ENCODE results near the gene ROBO1. TPM values are rescaled to one million over a fixed set of nuclear protein-coding genes. Genes with fewer than 3 reads are reported as not detected.

Gene ROBO1
- total and polyA plus RNA-seq, 2 of the 13 experiments (the other 11 are each of a cell fraction or from before 2014, with no cell fraction given), result 52.2 to 71.0 TPM

GRCh38 chr3:78927759-78928158 is 840.0 kb downstream of the ROBO1 start:
- BruUV-seq (replicated peaks), result no TSS peak
- Histone ChIP-seq H3K36me3 (replicated peaks in 1 of 2; ENCODE audit: control insufficient read depth in 1 of 2, insufficient read depth in 2 of 2, low read length in 2 of 2) (peaks cover 0 to 3% of the 10 kb centered on the region in 2 experiments; a peak in 1 of 5 replicates), H3K79me2 (ENCODE audit: insufficient read depth, low read length) (peaks cover 59% of the 10 kb centered on the region), H3K4me1 (ENCODE audit: insufficient read depth, low read length) (no peaks in the 10 kb centered on the region), H2AFZ (ENCODE audit: low read length) (no peak overlapping the region), H3K4me3 (replicated peaks in 1 of 3; ENCODE audit: insufficient read depth in 1 of 3, low read depth in 2 of 3, low read length in 3 of 3) (no peak overlapping the region), H3K9me3 (ENCODE audit: low read length) (no peaks in the 10 kb centered on the region), H3K27me3 (ENCODE audit: control insufficient read depth in 1 of 2, insufficient read depth in 2 of 2, low read length in 2 of 2) (no peaks in the 10 kb centered on the region), H3K27ac (ENCODE audit: extremely low read length, insufficient read depth, low read length) (no peak overlapping the region), H3K9ac (ENCODE audit: insufficient read depth, low read depth, low read length) (no peak overlapping the region), H3K4me2 (ENCODE audit: low read depth, low read length) (no peak overlapping the region), H4K20me1 (ENCODE audit: insufficient read depth, low read length) (no peaks in the 10 kb centered on the region)
- in situ Hi-C loops (cut with HindIII; ENCODE audit: extremely low pct_ligation_motif_present, low pct_unique_long_range_greater_than_20kb) (no loop called here), intact Hi-C loops (cut with micrococcal nuclease; ENCODE audit: unreplicated experiment) (no loop called here)
- ChIA-PET POLR2A (no interaction called here), CTCF (ENCODE audit: low intra/inter-chr PET ratio, low total read pairs) (no interaction called here)
- FAIRE-seq (no peak), DNase-seq (ENCODE audit: low spot score) (no peak), ATAC-seq (no peak)
- WGBS (ENCODE audit: low lambda C conversion rate), result 100% methylated on average over 1 of the region's 1 CpG
- TF ChIP-seq PITX1 (CRISPR knock-in tag; IDR thresholded peaks at IDR 0.05) (no peak), TRIM22 (IDR thresholded peaks at IDR 0.05) (no peak), ZNF160 (CRISPR knock-in tag; IDR thresholded peaks at IDR 0.05) (no peak), ZNF12 (CRISPR knock-in tag; IDR thresholded peaks at IDR 0.05) (peak; percentile 96)

DNA sequence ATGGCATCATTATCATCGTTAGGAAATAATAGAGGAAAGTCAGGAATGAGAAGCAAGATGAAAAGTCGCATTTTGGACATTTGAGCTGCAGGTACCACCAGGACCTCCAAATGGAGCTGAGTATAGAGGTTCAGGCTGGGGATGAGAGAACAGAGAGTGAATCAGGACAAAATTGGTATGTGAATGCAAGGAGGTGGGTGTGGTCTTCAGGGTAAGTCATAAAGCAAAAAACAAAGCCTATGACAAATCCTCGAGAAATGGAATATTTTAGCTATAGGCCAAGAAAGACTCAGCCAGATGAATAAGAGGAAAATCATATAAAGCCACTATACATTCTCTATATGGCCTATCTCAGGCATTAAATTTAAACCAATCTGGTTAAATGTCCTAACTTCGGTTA is 841.3 kb downstream of the ROBO1 start:
- BruUV-seq (replicated peaks), result no TSS peak
- 96% methylated on average over 4 of the region's 4 CpGs for WGBS (ENCODE audit: low lambda C conversion rate)
- Histone ChIP-seq H2AFZ (ENCODE audit: low read length) (no peak overlapping the region), H3K36me3 (replicated peaks in 1 of 2; ENCODE audit: control insufficient read depth in 1 of 2, insufficient read depth in 2 of 2, low read length in 2 of 2) (no peaks in the 10 kb centered on the region; a peak in 1 of 5 replicates), H3K27ac (ENCODE audit: extremely low read length, insufficient read depth, low read length) (no peak overlapping the region), H3K4me1 (ENCODE audit: insufficient read depth, low read length) (peaks cover 7% of the 10 kb centered on the region; the same call in 1 of the 2 replicates), H3K4me2 (ENCODE audit: low read depth, low read length) (no peak overlapping the region), H3K9me3 (ENCODE audit: low read length) (no peaks in the 10 kb centered on the region), H3K9ac (ENCODE audit: insufficient read depth, low read depth, low read length) (no peak overlapping the region), H3K79me2 (ENCODE audit: insufficient read depth, low read length) (peaks cover 60% of the 10 kb centered on the region), H3K27me3 (ENCODE audit: control insufficient read depth in 1 of 2, insufficient read depth in 2 of 2, low read length in 2 of 2) (no peaks in the 10 kb centered on the region), H4K20me1 (ENCODE audit: insufficient read depth, low read length) (no peaks in the 10 kb centered on the region), H3K4me3 (replicated peaks in 1 of 3; ENCODE audit: insufficient read depth in 1 of 3, low read depth in 2 of 3, low read length in 3 of 3) (no peak overlapping the region)
- FAIRE-seq (no peak), DNase-seq (ENCODE audit: low spot score) (no peak), ATAC-seq (no peak)
- in situ Hi-C loops (cut with HindIII; ENCODE audit: extremely low pct_ligation_motif_present, low pct_unique_long_range_greater_than_20kb), result no loop called here
- intact Hi-C loops (cut with micrococcal nuclease; ENCODE audit: unreplicated experiment), result no loop called here
- CTCF ChIA-PET (ENCODE audit: low intra/inter-chr PET ratio, low total read pairs), result no interaction called here
- no peak for TF ChIP-seq ZNF335 (CRISPR knock-in tag; IDR thresholded peaks at IDR 0.05)
- POLR2A ChIA-PET, result no interaction called here
